Left ventricle myocardium inferior (tissue), 1 donor: ENCODE measurements around the gene LNP1. TPM values are rescaled to one million over a fixed set of nuclear protein-coding genes. Genes with fewer than 3 reads are reported as not detected.

ENCODE experiments used
- DNase-seq: peaks from one replicate; pipeline ENCODE4 v3.0.0-alpha.2; 2020
- H3K27ac ChIP-seq: fragments of 200-600 bp; replicated peaks from 2 replicates; pipeline ENCODE4 v1.8.0; 2021
- H3K27me3 ChIP-seq: fragments of 200-600 bp; 2 replicates; pipeline ENCODE4 v1.8.0; 2021; ENCODE audit warnings: low read depth
- H3K36me3 ChIP-seq: fragments of 200-600 bp; 2 replicates; pipeline ENCODE4 v1.8.0; 2021
- H3K4me1 ChIP-seq: fragments of 200-600 bp; 2 replicates; pipeline ENCODE4 v1.8.0; 2021
- H3K4me3 ChIP-seq: fragments of 200-600 bp; 2 replicates; pipeline ENCODE4 v1.8.0; 2021; ENCODE audit warnings: mild to moderate bottlenecking, moderate library complexity
- H3K9me3 ChIP-seq: fragments of 200-600 bp; replicated peaks from 2 replicates; pipeline ENCODE4 v1.8.0; 2021
- CTCF ChIP-seq: fragments of 200-600 bp; IDR thresholded peaks from 2 replicates; pipeline ENCODE4 v1.8.0; 2021; ENCODE audit warnings: antibody characterized with exemption, mild to moderate bottlenecking, borderline replicate concordance
- intact Hi-C: fragments of 100-400 bp; cut with micrococcal nuclease; formaldehyde crosslinking; loops from one replicate; pipeline ENCODE4 v1.11.0; 2022
- total RNA-seq: library from RNA; stranded (reverse); fragmentation: NEBNext Ultra II Directional; extraction: Animal tissue kit (Norgen Biotek cat#: 25700); gene quantifications from one replicate; pipeline ENCODE4 v1.2.1, GENCODE V29; 2021
- donor health status: DM: no; HTN: yes; CAD: no; lungs with severe emphysema.

The LNP1 gene
- total RNA-seq, 1 donor from 2014 or later, result 4.2 TPM

GRCh38 chr3:100455841-100456550 lies 54.7 kb downstream of the LNP1 start:
- intact Hi-C loops, result no loop called here
- TF ChIP-seq CTCF, result no peak
- DNase-seq, result no peak

GRCh38 chr3:100456745-100457144 lies 55.4 kb downstream of the LNP1 start:
- intact Hi-C loops, result no loop called here

More at GRCh38 chr3:100455841-100456550, 54.7 kb downstream of the LNP1 start:
- H3K9me3 ChIP-seq, result no peaks in the 10 kb centered on the region
- no peak overlapping the region for H3K27ac ChIP-seq
- H3K4me3 ChIP-seq, result no peak overlapping the region
- peaks cover 6% of the 10 kb centered on the region for H3K36me3 ChIP-seq
- H3K27me3 ChIP-seq, result no peaks in the 10 kb centered on the region
- H3K4me1 ChIP-seq, result no peaks in the 10 kb centered on the region

GRCh38 chr3:100457811-100458210 lies 56.5 kb downstream of the LNP1 start:
- Histone ChIP-seq H3K27ac (no peak overlapping the region), H3K36me3 (no peaks in the 10 kb centered on the region), H3K4me1 (no peaks in the 10 kb centered on the region), H3K27me3 (no peaks in the 10 kb centered on the region), H3K9me3 (no peaks in the 10 kb centered on the region), H3K4me3 (no peak overlapping the region)
- no peak for DNase-seq
- no peak for TF ChIP-seq CTCF
- intact Hi-C loops, result no loop called here

More at GRCh38 chr3:100456745-100457144, 55.4 kb downstream of the LNP1 start:
- H3K4me3 ChIP-seq, result no peak overlapping the region
- H3K4me1 ChIP-seq, result no peaks in the 10 kb centered on the region
- no peak for TF ChIP-seq CTCF
- H3K27me3 ChIP-seq, result no peaks in the 10 kb centered on the region
- no peak overlapping the region for H3K27ac ChIP-seq
- no peak for DNase-seq
- H3K36me3 ChIP-seq, result peaks cover 2% of the 10 kb centered on the region
- H3K9me3 ChIP-seq, result no peaks in the 10 kb centered on the region

DNA sequence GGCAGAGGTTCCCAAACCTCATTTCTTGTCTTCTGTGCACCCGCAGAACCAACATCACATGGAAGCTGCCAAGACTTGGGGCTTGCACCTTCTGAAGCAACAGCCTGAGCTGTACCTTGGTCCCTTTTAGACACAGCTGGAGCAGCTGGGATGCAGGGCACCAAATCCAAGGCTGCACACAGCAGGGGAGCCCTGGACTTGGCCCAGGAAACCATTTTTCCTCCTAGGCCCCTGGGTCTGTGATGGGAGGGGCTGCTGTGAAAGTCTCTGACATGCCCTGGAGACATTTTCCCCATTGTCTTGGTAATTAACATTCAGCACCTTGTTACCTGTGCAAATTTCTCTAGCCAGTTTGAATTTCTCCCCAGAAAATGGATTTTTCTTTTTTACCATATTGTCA lies 57.5 kb downstream of the LNP1 start:
- intact Hi-C loops, result no loop called here
- no peak for DNase-seq
- no peak for TF ChIP-seq CTCF

DNA sequence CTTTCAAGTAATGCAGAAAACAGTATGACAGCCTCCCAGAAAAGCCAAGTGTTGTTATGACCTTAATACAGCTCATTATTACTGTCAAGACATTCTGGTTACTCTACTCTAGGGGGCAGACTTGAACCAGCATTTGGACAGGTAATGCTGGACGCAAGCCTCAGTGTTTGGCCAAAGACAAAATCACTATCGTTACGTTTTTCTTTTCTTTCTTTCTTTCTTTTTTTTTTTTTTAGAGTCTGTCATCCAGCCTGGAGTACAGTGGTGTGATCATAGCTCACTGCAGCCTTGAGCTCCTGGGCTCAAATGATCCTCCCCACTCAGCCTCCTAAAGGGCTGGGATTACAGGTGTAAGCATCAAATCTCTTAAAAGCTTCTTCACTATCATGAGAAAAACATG lies 61.7 kb downstream of the LNP1 start:
- intact Hi-C loops, result loop anchor here (5.0 kb wide), 1 partner anchor 129 kb away; no protein-coding TSS in a partner anchor
- Histone ChIP-seq H3K9me3 (peaks cover 9% of the 10 kb centered on the region), H3K4me3 (no peak overlapping the region), H3K27ac (no peak overlapping the region), H3K4me1 (no peaks in the 10 kb centered on the region), H3K36me3 (no peaks in the 10 kb centered on the region), H3K27me3 (no peaks in the 10 kb centered on the region)
- no peak for DNase-seq
- TF ChIP-seq CTCF, result peak; percentile 75

More for the DNA sequence above, 57.5 kb downstream of the LNP1 start:
- H3K4me3 ChIP-seq, result no peak overlapping the region
- no peak overlapping the region for H3K27ac ChIP-seq
- H3K27me3 ChIP-seq, result no peaks in the 10 kb centered on the region
- H3K36me3 ChIP-seq, result no peaks in the 10 kb centered on the region
- no peaks in the 10 kb centered on the region for H3K9me3 ChIP-seq
- no peaks in the 10 kb centered on the region for H3K4me1 ChIP-seq
